Lung (tissue), 12 donors: ENCODE results near the gene KIFAP3. TPM values are rescaled to one million over a fixed set of nuclear protein-coding genes. Genes with fewer than 3 reads are reported as not detected.

Experiments
- ATAC-seq: fragments of 200-7000 bp; cut with Tn5 transposase; one replicate; pipeline ENCODE4 v1.9.1; 2020; ENCODE audit warnings: moderate number of reproducible peaks; ENCODE audit not compliant: insufficient read depth, low FRiP score
- DNase-seq, 3 donors: peaks; one replicate each; pipeline ENCODE4 v3.0.0-alpha.2; 2013 to 2017
- H3K27ac ChIP-seq, 2 donors: one replicate each; pipeline ENCODE4 v1.5.1; 2013; ENCODE audit warnings: mild to moderate bottlenecking in 2 of 2, moderate library complexity in 2 of 2, control low read depth in 1 of 2, inconsistent platforms in 1 of 2, low read depth in 1 of 2, low read length in 1 of 2
- H3K27me3 ChIP-seq, 3 donors: one replicate each; pipeline ENCODE4 v1.5.1; 2013; ENCODE audit warnings: low read length in 2 of 3; ENCODE audit not compliant: control insufficient read depth in 3 of 3, insufficient read depth in 3 of 3
- H3K36me3 ChIP-seq, 4 donors: one replicate each; pipeline ENCODE4 v1.5.1; 2013; ENCODE audit warnings: low read length in 4 of 4, mild to moderate bottlenecking in 1 of 4, moderate library complexity in 1 of 4; ENCODE audit not compliant: control insufficient read depth in 4 of 4, insufficient read depth in 4 of 4
- H3K4me1 ChIP-seq, 5 donors: one replicate each; pipeline ENCODE4 v1.5.1; 2013; ENCODE audit warnings: low read length in 5 of 5, mild to moderate bottlenecking in 2 of 5, moderate library complexity in 1 of 5; ENCODE audit not compliant: control insufficient read depth in 5 of 5, insufficient read depth in 5 of 5
- H3K4me3 ChIP-seq: one replicate; pipeline ENCODE4 v1.5.1; 2013; ENCODE audit warnings: mild to moderate bottlenecking, control low read depth, moderate library complexity
- H3K9ac ChIP-seq, 2 donors: one replicate each; pipeline ENCODE4 v1.5.1; 2013; ENCODE audit warnings: low read length in 2 of 2, control low read depth in 1 of 2; ENCODE audit not compliant: insufficient read depth in 1 of 2
- H3K9me3 ChIP-seq, 4 donors: one replicate each; pipeline ENCODE4 v1.5.1; 2013; ENCODE audit warnings: low read length in 3 of 4, mild to moderate bottlenecking in 1 of 4, moderate library complexity in 1 of 4; ENCODE audit not compliant: control insufficient read depth in 4 of 4, insufficient read depth in 3 of 4
- WGBS, 2 donors: extraction: QIAGEN DNeasy Blood & Tissue Kit; methylation state at CpG; one replicate each; pipeline ENCODE4 v1.1.7; 2013; 5-methylcytosine and 5-hydroxymethylcytosine counted together
- polyA plus RNA-seq, 2 donors: library from polyadenylated mRNA; stranded (reverse); fragments of 200-250 nt; gene quantifications; one replicate each; pipeline ENCODE4 v1.2.1, GENCODE V29; 2013
- total RNA-seq, 2 donors: library from RNA; depleted of rRNA in 1 of 2; stranded (reverse); fragments of >200 nt in 1 of 2; gene quantifications; one replicate each; pipeline ENCODE4 v1.2.1, GENCODE V29; 2014 to 2021
- TF ChIP-seq, protein P1 (sequence below): IDR thresholded peaks from 2 replicates; pipeline ENCODE4 v1.5.1; 2012; ENCODE audit warnings: mild to moderate bottlenecking; ENCODE audit errors: control extremely low read depth, extremely low read depth
- donor health status: control.
- donor health status: control.
- donor health status: Bipolar disorder and iron deficiency.
- donor health status: healthy.
- donor health status: DM: yes; HTN: yes; CAD: no.

KIFAP3 gene
- total and polyA plus RNA-seq, 4 donors: 11.5 to 48.4 (median 17.3) TPM

GRCh38 chr1:170073893-170074249 is 624 bp downstream of the KIFAP3 start:
- H3K36me3 ChIP-seq: peaks cover 0 to 3% (median 0%) of the 10 kb centered on the region in 4 donors
- peak overlapping the region; percentile 92 to 96 for H3K9ac ChIP-seq
- H3K27me3 ChIP-seq: no peaks in the 10 kb centered on the region
- peak overlapping the region; percentile 51 for H3K4me3 ChIP-seq
- H3K4me1 ChIP-seq: peaks cover 0 to 14% (median 0%) of the 10 kb centered on the region in 5 donors
- ATAC-seq (no peak), DNase-seq (peak in 1 of 3 donors; percentile 13)
- H3K27ac ChIP-seq: peak overlapping the region; percentile 71 to 94
- H3K9me3 ChIP-seq: no peaks in the 10 kb centered on the region
- 22 to 27% methylated on average over 8 of the region's 8 CpGs for WGBS, 2 donors
- TF ChIP-seq, protein P1, sequence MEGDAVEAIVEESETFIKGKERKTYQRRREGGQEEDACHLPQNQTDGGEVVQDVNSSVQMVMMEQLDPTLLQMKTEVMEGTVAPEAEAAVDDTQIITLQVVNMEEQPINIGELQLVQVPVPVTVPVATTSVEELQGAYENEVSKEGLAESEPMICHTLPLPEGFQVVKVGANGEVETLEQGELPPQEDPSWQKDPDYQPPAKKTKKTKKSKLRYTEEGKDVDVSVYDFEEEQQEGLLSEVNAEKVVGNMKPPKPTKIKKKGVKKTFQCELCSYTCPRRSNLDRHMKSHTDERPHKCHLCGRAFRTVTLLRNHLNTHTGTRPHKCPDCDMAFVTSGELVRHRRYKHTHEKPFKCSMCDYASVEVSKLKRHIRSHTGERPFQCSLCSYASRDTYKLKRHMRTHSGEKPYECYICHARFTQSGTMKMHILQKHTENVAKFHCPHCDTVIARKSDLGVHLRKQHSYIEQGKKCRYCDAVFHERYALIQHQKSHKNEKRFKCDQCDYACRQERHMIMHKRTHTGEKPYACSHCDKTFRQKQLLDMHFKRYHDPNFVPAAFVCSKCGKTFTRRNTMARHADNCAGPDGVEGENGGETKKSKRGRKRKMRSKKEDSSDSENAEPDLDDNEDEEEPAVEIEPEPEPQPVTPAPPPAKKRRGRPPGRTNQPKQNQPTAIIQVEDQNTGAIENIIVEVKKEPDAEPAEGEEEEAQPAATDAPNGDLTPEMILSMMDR: no peak

GRCh38 chr1:170071378-170071777 is 3.1 kb downstream of the KIFAP3 start:
- Histone ChIP-seq H3K9ac (no peak overlapping the region), H3K4me3 (no peak overlapping the region), H3K27ac (no peak overlapping the region), H3K27me3 (no peaks in the 10 kb centered on the region), H3K9me3 (no peaks in the 10 kb centered on the region), H3K4me1 (peaks cover 0 to 17% (median 0%) of the 10 kb centered on the region in 5 donors), H3K36me3 (peaks cover 0 to 3% (median 0%) of the 10 kb centered on the region in 4 donors)
- ATAC-seq: no peak
- 94 to 96% methylated on average over 1 of the region's 1 CpG for WGBS, 2 donors
- DNase-seq: no peak
- TF ChIP-seq, protein P1: no peak

GRCh38 chr1:170068923-170069322 is 5.6 kb downstream of the KIFAP3 start:
- peaks cover 0 to 3% (median 0%) of the 10 kb centered on the region in 4 donors for H3K36me3 ChIP-seq
- peaks cover 0 to 14% (median 0%) of the 10 kb centered on the region in 5 donors for H3K4me1 ChIP-seq
- ATAC-seq: no peak
- no peak for DNase-seq
- no peaks in the 10 kb centered on the region for H3K9me3 ChIP-seq
- H3K9ac ChIP-seq: no peak overlapping the region
- H3K4me3 ChIP-seq: no peak overlapping the region
- TF ChIP-seq, protein P1: no peak
- H3K27ac ChIP-seq: no peak overlapping the region
- H3K27me3 ChIP-seq: no peaks in the 10 kb centered on the region

GRCh38 chr1:170067253-170067819 is 7.2 kb downstream of the KIFAP3 start:
- H3K27ac ChIP-seq: no peak overlapping the region
- no peaks in the 10 kb centered on the region for H3K27me3 ChIP-seq
- H3K4me3 ChIP-seq: no peak overlapping the region
- TF ChIP-seq, protein P1: no peak
- DNase-seq (no peak), ATAC-seq (no peak)
- H3K9me3 ChIP-seq: no peaks in the 10 kb centered on the region
- WGBS, 2 donors: 70 to 84% methylated on average over 3 of the region's 3 CpGs
- H3K9ac ChIP-seq: no peak overlapping the region
- H3K4me1 ChIP-seq: peaks cover 0 to 18% (median 0%) of the 10 kb centered on the region in 5 donors
- H3K36me3 ChIP-seq: peaks cover 0 to 3% (median 0%) of the 10 kb centered on the region in 4 donors
